Fibroblast of peridontal ligament (primary cell): ENCODE results near the gene BRAT1.
"Not testable (repeated sequence)": the region's sequence is repeated elsewhere in the genome, so short reads cannot be mapped to it uniquely, and the experiment has no call there.

Source experiments
- DNase-seq: peaks from one replicate; pipeline ENCODE4 v3.0.0-alpha.2; 2010; ENCODE audit errors: extremely low read depth

The BRAT1 gene

GRCh38 chr7:2535872-2536627 lies 19.3 kb downstream of the BRAT1 start:
- DNase-seq, result not testable (repeated sequence)

DNA sequence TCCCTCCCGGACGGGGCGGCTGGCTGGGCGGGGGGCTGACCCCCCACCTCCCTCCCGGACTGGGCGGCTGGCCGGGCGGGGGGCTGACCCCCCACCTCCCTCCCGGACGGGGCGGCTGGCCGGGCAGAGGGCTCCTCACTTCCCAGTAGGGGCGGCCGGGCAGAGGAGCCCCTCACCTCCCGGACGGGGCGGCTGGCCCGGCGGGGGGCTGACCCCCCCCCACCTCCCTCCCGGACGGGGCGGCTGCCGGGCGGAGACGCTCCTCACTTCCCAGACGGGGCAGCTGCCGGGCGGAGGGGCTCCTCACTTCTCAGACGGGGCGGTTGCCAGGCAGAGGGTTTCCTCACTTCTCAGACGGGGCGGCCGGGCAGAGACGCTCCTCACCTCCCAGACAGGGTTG lies 21.1 kb downstream of the BRAT1 start:
- DNase-seq, result not testable (repeated sequence)

DNA sequence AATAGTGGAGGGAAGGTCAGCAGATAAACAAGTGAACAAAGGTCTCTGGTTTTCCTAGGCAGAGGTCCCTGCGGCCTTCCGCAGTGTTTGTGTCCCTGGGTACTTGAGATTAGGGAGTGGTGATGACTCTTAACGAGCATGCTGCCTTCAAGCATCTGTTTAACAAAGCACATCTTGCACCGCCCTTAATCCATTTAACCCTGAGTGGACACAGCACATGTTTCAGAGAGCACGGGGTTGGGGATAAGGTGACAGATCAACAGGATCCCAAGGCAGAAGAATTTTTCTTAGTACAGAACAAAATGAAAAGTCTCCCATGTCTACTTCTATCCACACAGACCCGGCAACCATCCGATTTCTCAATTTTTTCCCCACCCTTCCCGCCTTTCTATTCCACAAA lies 21.8 kb downstream of the BRAT1 start:
- DNase-seq, result not testable (repeated sequence)

DNA sequence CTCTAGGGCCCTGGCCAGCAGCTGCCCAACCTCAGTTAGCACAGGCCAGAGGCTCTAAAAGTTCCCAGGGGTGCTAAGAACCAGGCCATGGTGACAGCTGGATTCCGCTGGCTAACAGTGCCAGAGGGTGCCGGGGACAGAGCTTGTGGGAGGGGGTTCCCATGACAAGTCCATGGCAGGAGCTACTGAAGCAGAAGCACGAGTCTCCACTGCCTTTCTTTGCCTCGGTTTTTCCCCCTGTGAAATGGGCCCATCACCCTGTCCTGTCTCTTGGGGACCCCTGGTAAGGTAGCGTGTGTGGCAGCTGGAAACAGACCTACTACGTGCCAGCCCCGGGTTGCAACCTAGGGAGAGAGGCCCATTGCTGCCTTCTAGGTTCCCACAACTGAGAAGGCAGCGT lies 22.5 kb downstream of the BRAT1 start:
- not testable (repeated sequence) for DNase-seq

- DNase-seq, result not testable (repeated sequence)
These were observed 23.0 kb downstream of the BRAT1 start for GRCh38 chr7:2532199-2532772.

- DNase-seq, result not testable (repeated sequence)
These were observed 23.6 kb downstream of the BRAT1 start for GRCh38 chr7:2531796-2532110.

GRCh38 chr7:2530994-2531795 lies 24.1 kb downstream of the BRAT1 start:
- DNase-seq, result not testable (repeated sequence)

DNA sequence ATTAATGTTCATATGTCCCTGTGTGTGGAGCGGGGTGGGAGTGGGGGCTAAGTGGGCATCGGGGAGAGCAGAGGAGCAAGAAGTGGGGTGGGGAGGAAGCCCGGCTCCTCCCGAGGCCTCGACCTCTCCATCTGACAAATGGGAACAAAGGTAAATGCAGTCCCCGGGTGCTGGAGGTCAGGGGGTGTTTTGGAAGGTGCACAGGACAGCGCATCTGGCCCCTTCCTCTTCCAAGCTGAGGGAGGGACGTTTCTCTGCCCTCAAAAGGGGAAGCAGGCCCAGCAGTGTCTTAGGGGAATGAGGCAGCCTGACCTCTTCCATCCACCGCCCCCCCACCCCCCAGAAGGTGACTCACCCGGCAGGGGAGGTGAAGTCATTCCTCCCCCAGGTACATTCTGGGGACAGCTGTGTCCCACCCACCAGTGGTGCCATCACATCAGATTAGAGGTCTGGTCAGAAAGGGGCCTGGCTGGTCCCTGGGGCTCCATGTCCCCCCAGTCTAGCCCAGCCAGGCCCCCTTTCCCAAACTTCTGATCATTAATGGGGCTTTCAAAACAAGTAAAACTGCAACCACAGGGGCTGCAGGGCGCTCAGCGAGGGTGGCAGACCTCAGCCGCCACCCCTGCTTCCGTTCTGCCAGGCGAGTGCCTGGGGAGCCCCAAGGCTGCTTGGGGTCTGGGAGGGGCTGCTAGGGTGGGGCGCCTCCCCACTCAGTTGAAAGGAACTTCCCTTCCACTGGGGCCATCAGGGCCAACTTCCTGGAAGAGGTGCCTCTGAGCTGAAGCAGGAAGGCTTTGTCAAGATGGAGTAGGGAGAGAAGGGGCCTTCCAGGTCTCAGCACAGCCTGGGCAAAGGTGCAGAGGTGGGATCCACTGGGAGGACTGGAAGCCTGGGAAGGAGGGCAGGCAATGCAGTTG lies 25.0 kb downstream of the BRAT1 start:
- no peak for DNase-seq

DNA sequence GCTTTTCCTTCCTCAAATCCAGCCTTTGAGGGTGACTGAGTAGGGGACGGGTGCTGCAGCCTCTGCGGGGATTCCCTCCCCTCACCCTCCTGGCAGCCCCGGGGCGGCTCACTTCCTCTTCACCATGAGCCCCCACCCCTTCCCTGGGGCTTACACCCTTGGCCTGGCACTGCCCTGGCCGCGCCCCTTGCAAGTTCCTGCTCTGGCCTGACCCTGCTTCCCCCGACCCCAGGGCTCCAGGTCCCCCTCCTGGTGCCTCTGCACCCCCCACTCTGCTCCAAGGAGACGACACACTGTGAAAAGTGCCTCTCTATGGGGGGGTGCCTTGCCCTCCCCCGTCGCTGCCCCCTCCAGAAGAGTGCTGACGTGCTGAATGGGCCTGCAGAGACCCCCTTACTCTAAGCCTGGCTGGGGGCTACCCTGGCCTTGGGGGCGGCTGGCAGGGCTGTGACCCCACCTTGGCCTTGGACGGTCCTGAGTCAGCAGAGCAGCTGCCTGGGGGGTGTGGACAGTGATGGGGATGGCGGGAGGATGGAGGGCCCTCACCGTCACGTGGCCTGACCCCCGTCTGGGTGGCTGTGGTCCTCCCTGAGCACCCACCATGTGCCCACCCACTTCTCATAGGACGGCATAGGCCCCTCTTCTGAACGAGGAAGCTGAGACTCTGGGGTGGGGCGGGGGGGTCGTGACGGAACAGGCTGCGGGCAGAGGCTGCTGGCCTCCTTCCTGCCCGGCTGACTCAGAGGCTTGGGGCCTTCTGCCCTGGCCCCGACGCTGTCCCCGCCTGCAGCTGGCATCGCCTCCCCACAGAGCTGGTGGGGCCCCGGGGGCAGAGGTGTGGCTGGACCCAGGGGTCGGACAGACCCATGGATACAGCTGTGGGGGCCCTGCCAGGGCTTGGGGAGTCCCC lies 25.9 kb downstream of the BRAT1 start:
- DNase-seq, result no peak

DNA sequence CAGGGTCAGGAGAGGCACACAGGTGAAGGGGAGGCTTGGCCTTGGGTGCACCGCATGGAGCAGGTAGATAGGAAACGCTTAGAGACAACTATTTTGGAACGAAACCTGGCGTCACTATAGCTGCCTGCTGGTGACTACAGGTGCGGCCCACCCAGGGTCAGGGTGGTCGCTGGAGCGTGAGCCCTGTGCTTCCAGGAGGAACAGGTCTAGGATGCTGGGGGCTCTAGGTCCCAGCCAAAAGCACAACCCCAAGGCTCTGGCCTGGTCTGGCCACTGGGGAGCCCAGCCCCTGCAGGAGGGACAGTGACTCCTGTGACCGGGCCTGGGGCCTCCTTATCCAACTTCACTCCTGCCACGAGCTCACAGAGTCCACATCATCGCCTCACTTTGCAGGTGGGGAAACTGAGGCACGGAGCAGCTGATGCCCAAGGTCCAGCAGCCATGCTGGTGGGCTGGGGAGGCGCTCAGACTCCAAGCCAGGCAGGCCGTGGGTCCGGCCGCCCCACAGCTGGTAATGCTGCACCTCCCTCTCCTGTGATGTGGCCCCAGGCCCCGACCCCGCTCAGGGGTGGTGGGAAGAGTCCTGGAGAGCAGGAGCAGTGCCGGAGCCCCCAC lies 26.7 kb downstream of the BRAT1 start:
- DNase-seq, result no peak

DNA sequence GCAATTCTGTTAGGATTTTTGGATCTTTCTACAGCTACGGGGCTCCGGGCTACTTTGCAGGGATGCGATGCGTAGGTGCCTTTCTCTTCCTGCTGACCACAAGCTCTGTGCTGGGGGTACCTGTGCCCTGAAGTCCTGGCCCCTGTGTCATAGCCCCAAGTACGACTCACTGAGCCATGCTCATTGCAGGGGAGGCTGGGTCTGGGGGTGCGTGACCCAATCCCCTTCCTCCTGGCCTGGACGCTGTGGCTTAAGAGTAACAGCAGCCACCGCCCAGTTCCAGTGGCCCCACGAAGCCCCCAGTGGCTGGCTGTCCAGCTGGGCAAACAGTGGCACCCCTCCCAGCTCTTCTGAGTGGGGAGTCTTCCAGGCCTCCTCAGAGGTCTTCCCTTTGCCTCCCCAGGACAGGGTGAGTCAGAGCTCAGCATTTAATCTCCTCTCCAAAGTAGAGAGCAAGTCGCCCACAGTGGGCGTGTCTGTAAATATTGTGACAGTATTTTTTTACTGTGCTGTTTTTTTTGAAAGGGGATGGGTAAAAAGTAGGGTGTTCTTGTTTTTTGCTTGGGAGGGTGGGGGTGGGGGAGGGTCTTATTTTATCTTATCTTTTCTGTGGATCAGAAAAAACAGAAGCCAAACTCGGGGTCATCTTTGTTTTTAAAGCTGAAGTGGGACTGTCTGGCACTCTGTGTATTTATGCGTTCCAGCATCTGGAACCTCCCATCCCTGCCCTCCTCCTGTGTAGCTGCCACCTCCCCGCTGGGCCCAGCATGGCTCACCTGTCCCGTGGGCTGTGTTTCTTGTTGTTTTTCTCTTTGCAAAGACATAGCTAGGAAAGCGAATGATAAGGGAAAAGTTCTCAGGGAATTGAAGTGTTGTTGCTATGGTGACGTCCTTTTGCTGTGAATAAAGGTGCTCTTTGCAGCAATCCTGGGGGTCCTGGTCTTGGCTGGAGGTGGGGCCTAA lies 27.5 kb downstream of the BRAT1 start:
- peak; percentile 44 for DNase-seq

DNA sequence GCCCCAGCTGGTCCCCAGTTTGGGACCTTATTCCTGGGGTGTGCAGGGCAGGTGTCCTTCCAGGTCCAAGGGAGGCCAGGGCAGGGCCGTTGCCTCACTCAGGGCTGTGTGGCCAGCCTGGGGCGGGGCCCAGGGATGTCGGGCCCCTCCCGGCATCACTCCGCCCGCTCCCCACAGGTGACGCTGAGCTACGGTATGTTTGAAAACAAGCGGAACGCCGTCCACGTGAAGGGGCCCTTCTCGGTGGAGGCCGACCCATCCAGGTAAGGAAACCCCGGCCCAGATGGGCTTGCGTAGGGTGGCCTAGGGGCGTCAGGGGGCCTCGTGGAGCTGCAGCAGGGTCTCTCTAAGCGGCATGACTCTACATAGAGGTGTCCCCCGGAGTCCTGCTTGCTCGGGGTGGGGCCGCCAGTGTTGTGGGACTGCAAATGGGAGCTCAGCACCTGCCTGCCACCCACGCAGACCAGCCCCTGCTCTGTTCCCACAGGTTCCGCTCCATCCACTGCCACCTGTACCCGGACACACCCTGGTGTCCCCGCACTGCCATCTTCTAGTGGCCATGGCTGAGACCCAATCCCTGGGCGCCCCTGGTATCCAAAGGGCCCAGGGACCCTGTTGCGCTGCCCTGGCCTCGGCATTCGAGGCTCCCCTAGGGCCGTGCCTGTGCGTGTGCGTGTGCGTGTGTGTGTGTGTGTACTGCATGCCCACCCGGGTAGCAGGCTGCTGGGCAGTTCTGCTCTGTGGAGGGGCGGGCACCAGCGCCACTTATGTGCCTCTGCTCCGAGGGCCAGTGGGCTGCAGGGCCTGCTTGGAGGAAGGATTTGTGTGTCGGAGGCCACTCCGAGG lies 28.4 kb downstream of the BRAT1 start:
- no peak for DNase-seq

DNA sequence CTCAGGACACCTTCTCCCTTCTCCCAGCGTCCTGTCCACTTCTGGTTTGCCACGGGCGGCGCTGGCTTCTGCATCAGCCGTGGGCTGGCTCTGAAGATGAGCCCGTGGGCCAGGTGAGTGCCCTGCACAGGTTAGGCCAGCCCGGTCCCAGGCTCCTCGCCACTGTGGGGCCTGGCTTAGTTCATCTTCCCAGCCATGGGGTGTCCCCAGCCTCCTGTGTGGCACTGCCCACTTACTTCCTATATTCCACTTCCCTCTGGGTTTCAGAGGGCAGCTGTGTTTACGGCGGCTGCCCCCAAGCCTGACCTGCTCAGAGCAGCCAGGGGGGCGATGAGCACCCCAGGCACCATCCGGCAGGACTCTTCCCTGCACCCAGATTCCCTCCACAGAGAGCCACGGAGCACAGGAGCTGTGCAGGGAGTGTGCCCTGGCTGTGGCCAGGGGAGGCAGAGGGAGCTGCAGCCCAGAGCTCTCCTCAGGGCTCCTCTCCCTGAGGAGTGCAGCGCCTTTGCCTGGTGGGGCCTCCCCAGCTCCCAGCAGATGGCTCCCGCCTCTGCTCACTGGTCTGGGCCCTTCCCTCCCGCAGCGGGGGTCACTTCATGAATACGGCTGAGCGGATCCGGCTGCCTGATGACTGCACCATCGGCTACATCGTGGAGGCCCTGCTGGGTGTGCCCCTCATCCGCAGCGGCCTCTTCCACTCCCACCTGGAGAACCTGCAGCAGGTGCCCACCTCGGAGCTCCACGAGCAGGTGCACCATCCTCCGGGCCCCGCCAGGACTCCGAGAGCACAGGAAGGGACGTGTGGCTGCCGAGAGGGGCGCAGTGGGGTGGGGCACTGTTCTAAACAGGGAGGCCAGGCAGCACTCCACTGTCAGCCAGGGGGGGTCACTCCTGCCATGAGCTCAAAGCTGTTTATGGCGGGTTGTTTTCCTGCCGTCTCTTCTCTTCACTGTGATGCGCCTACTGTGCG lies 29.4 kb downstream of the BRAT1 start:
- DNase-seq, result no peak

- no peak for DNase-seq
These were observed 30.3 kb downstream of the BRAT1 start for GRCh38 chr7:2524808-2525657.

GRCh38 chr7:2523941-2524807 lies 31.1 kb downstream of the BRAT1 start:
- no peak for DNase-seq
